Measurements from ENCODE around the gene APOA4. TPM values are rescaled to one million over a fixed set of nuclear protein-coding genes. Genes with fewer than 3 reads are reported as not detected.
A peak's percentile ranks its signal among the peaks of the same experiment; 100 is the strongest.

The APOA4 gene
- total and polyA plus RNA-seq, 2 of the 13 experiments (the other 11 are each of a cell fraction or from before 2014, with no cell fraction given): 3.8 to 7.2 TPM

GRCh38 chr11:116832350-116833290, 9.5 kb upstream of the APOA4 start (continued):
- TF ChIP-seq ZNF275 (CRISPR knock-in tag; IDR thresholded peaks at IDR 0.05; ENCODE audit: borderline replicate concordance) (peak; percentile 88; the same call in 1 of the 2 replicates), SOX13 (IDR thresholded peaks at IDR 0.05) (peak; percentile 99), SOX13 (CRISPR knock-in tag; conservative IDR thresholded peaks at IDR 0.05 in 1 of 2, IDR thresholded peaks at IDR 0.05 in 1 of 2) (peak in 1 of 2 experiments; percentile 100; a peak in 2 of 4 replicates), ZNF879 (CRISPR knock-in tag; IDR thresholded peaks at IDR 0.05) (0 out of 2 replicates have a peak, but pooled peaks have one; percentile 70), ZNF674 (CRISPR knock-in tag; IDR thresholded peaks at IDR 0.05; ENCODE audit: low read depth) (no peak; the same call in 1 of the 2 replicates), RAD21 (CRISPR knock-in tag; IDR thresholded peaks at IDR 0.05) (peak; percentile 60; the same call in 1 of the 2 replicates), PATZ1 (CRISPR knock-in tag; IDR thresholded peaks at IDR 0.05) (peak; percentile 99), ATF6 (CRISPR knock-in tag; conservative IDR thresholded peaks at IDR 0.05) (no peak), MEIS2 (CRISPR knock-in tag; IDR thresholded peaks at IDR 0.05) (peak; percentile 99), RORA (CRISPR knock-in tag; IDR thresholded peaks at IDR 0.05) (no peak), FOXM1 (CRISPR knock-in tag; IDR thresholded peaks at IDR 0.05) (no peak; the same call in 1 of the 2 replicates), NAIF1 (CRISPR knock-in tag; IDR thresholded peaks at IDR 0.05; ENCODE audit: borderline replicate concordance) (no peak), ZNF407 (CRISPR knock-in tag; IDR thresholded peaks at IDR 0.05; ENCODE audit: not compliant biosample characterization) (no peak)

Measured in HepG2 (cell line).